HG03520 (cell line): ENCODE data around the gene ZNF76.

Source experiments
- ATAC-seq: cut with Tn5 transposase; IDR thresholded peaks from one replicate; pipeline ENCODE4 v1.9.1; 2021; ENCODE audit warnings: mild to moderate bottlenecking, moderate library complexity; ENCODE audit not compliant: unreplicated experiment

The ZNF76 gene

DNA sequence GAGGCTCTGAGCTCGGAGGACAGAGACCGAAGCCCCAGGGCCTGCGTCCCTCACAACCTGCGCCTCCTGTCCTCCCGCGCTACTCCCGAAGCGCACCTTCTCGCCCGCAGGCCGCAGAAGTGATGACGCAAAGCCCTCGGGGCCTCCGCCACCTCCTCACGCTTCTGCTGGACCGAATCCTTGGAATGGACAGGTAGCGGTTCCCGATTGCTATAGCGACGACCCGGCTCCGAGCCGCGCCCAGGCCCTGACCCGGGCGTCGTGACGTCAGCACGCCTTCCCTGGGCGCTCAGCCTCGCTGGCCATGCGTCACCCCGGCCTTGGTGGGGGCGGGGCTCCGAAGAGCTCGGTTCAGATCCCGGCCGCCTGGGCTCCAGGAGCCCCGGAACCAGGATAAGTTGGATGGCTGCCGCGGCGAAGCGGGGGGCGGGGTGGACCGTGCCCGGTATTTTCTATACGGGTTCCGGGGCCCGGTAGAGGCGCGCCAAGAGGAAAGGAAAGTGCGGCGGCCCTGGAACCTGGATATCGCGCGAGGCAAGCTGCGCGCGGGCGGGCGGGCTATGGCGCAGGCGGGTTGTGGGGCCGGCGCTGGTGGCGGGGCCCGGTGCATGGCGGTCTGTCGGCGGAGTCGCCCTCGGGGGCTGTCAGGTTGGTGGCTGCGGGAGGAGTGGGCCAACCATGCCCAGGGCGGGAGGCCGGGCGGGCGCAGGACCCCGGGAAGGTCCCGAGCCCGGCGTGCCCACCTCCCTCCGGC is at the start of gene ZNF76:
Gene ZNF76 (plus strand): TSS at position 542 of the 754 bp plus-strand sequence. CDS start 21,417 bp downstream, outside the sequence.
- ATAC-seq: peak; percentile 77

DNA sequence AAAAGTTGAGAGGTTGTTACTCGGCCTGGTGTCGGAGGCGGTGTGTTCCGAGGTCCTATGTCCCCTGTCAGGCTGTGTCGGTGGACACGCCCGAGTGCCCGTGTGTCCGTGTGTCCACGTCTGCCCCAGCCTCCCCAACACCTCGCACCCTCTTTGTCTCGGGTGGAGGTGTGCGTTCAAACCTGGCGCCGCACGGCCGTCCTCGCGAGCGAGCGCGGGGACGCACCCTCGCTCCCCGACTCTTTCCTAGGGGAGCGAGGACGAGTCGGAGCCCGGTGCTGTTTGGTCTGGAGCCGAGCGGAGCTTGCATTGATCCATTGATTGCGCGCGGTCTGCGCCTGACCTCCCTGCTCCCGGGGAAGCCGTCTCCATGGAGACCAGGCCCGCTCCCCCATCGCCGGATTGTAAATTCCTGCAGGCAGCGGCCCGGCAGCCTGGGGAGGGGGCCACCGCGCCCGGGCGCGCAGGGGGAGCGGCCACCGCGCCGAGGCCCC is 46.2 kb upstream of the ZNF76 start:
- ATAC-seq: no peak

DNA sequence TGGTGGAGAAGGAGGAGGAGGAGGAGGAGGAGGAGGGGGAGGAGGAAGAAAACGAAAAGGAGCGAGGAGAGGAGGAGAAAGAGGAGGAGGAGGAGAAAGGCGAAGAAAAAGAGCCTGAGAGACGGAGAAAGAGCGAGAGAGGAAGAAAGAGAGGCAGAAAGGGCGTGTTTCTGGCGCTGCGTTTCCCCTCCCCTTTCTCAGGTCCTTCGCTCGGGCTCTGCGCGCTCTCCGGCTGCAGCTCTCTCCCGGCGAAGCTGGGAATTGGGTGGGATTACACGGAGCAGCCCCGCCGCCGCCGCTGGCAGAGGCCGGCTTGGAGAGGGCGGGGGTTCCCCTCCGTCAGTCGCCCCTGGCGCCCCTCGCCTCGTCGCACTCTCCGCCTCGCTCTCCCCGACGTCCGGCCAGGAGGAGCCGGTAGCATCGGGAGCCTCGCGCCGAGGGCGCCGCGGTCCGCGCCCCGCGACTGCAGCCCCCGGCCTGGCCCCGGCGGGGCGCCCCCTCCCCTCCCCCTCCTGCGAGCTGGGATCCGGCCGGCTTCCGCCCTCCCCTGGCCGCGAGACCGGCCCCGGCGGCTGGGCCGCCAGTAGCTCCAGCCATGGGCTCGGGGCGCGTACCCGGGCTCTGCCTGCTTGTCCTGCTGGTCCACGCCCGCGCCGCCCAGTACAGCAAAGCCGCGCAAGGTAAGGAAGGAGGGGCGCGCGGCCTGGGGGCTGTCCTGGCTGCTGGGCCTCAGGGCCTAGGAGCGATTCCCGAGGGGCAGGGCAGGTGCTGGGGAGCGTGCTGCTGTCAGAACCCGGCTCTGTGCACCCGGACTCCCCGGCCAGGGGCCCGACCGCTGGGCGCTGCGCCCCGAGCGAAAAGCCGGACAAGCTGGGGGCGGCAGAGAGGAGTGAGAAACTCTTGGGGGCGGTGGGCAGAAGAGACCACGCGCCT is 45.4 kb upstream of the ZNF76 start, which contains the start of gene SCUBE3:
Gene SCUBE3 (plus strand): TSS at position 133 of the 933 bp plus-strand sequence. CDS start 463 bp downstream, at position 596.
- ATAC-seq: no peak

DNA sequence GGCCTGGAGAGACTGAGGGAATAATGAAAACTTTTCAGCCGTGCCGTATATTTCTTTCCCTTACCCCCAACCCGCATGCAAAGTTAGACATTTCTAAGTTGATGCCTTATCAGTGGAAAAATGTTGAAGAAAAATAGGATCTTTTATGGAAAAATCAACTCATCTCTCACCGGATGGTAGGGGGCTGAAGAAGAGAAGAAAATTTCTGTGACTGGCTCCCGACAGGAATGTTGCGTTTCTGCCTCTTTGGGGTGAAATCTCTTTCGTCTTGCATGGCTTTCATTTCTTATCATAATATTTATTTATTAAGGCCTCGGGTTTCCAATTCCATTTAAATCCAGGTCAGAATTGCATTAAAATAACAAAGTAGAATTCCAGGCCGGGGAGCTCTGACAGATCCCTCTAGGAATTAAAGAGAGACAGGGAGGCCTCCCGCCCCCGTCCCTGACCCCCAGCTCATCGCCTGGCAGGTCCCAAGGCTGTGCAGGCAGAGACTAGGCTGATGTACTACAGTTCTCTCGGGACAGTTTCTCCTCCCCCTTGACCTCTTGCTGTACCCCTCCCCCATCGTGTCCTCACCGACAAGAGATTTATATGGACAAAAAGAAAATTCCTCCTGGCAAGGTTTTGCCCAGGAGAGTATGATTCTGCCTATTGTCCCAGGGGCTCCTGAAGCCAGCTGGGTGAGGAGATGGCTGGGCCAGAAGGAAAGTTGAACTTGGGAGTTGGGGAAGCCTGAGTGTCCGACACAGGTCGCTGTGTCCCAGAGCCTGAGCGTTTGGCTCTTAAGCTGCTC is 44.5 kb upstream of the ZNF76 start:
- no peak for ATAC-seq

DNA sequence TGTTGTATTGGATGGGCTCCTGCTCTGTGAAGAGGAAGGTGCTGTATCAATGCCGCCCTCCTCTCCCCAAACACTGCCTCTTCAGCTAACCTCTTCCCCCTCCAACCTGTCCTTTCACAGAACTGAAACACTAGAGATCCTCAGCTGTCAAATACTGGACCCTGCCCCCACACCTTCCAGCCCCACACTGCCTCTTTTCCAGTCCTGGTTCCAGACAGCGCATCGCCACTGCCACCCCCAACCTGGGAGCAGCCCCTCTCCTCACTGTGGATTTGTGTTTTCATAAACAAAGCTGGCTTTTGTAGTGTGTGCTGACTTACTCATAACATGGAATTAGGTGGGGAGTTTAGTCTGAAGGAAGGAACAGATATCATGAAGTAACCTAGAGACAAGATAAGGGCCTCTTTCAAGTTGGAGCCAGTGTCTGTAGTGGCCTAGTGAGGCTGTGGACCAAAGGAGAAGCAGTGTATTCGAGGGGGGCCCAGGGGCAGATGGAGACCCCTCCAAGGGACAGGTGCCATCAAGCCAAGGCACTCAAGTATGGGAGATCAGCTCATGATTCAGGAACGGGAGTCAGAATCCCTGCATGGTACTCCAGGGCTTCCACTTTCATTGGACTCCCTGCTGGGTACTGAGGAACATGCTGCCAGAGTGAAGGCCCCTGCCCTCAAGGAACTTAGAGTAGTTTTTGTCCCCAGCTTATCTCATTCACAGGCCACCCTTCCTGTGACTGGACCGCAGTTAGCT is 43.7 kb upstream of the ZNF76 start:
- no peak for ATAC-seq

DNA sequence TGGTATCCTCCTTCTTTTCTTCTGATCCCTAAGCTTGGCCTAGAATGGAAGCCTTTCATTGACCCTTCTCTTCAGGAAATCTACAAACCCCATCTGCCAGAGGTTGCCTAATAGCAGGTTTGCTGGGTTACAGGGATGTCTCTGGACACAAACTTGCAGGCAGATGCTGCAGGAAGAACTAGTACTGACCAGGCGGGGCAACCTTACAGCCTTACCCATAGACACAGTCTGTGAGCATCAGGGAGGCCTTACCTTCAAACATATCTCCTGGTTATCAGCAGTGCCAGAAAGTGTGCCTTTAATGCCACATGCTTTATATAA is 43.2 kb upstream of the ZNF76 start:
- no peak for ATAC-seq

DNA sequence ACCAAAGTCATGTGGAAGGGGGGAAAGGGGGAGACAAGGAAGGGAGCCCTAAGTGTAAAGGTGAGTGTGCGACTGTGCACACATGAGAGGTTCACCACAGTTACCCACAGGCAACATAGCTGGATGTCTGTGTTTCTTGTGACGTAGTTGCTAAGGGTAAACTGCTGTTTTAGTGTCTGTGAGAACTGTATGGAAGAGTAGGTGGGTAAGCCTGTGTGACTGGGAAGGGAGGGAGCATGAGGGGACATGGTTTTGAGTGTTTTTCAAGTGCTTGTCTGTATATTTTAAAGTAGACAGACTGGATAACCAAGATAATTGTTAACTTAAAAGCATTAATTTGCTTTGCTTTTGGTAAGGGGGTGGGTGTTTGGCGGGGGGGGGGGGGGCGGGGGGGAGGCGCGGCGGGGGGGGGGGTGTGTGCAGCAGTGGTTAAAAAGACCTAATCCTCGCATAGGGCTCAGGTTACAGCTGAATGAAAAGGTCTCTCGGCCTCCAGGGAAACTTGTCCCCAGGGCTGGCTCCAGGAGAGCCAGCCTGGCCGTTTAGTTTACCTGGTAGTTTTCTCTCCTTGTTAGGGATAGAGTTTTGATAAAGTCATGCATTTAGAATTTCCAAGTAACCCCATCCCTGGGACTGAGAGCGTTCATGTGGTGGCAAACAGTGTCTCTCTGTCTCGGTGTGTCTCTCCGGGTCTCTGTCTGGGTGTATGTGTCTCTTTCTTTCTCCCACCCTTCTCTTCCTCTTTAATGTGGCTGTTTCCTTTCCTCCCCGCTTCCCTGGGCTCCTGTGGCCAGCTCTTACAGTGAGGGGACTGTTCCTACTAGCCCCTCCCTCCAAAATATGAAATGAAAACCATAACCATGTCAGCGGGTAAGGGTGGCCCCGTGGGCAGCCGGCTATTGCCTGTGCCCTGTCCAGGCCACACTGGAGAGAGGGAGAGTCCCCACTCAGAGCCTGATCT is 42.4 kb upstream of the ZNF76 start:
- ATAC-seq: no peak

DNA sequence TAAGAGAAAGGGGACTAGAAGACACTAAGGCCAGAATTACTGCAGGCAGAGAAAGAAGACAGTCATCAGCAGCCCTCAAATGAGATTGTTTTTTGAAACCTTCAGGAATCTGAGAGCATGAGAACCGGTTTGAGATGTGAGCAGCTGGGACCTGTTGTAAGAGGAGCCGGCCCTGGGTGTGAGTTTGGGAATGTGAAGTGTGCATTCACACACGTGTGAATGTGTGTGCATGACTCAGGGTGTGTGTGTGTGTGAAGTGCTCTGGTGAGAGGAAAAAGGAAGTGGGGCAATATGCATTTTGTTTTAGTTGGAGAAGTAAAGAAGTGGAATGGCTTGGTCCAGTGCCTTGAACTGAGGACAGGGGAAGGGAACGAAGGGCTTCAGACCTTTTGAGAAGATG is 41.5 kb upstream of the ZNF76 start:
- no peak for ATAC-seq

DNA sequence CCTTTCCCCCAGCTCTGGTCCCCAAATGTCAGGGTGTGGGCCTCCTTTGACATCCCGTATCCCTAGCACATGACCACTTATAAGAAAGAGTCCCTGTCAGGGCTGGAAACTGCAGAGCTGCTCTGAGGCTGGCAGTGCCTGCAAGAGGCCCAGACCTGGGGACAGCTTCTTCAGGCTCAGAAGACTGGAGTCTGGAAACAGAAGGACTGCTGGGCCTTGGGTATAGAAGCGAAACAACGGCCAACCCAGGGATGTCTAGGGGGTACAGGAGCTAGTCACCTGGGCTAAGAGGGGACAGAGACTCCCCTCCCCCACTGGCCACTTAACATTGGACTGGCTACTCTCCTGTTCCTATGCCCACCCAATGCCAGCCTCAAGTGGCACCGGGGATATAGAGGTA is 41.1 kb upstream of the ZNF76 start:
- no peak for ATAC-seq

DNA sequence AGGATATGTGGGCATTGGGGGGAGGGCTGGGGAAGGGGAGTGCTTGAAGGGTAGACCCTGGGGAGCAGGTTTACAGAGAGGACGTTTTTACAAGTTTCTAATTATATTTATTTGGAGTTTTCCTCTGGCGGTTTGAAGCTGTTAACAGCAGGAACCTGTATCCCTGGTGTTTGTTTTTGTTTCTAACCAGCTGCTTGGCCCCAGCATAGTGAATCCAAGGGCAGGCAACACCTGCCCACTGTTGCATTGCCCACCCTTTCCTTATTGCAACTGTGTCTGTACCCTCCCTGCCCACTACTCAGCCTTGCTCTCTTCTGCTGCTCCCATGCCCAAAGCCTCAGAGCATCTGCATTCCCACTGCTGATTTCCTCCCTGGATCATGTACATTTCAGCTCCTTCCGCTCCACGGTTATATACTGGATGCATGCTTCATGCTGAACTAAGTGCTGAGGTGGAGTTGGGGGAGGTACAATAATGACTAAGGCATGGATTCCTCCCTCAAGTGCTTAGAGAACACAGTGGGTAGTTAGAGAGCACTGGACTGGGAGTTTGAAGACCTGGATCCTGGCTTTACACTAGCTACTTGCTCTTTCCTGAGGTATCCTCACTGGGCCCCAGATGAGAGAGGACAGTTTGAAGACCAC is 39.7 kb upstream of the ZNF76 start:
- no peak for ATAC-seq

DNA sequence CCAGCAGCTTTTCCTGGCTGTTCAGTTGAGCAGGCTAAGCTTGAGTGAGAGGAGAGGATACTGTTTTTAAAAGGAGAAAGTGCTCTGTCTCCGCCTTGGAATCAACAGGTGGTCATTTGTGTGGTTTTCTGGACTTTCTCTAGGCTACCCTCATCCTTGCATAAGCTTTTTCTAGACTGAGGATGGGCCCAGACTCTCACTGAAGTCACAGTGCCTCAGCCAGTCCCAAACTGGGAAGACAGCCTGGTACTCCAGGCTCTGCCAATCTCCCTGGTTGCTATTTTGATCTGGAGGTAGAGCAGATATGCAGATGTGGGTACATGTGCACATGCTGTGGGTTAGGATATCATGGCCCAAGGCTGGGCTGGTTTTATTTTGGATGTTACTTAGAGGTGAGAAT is 38.8 kb upstream of the ZNF76 start:
- ATAC-seq: no peak

DNA sequence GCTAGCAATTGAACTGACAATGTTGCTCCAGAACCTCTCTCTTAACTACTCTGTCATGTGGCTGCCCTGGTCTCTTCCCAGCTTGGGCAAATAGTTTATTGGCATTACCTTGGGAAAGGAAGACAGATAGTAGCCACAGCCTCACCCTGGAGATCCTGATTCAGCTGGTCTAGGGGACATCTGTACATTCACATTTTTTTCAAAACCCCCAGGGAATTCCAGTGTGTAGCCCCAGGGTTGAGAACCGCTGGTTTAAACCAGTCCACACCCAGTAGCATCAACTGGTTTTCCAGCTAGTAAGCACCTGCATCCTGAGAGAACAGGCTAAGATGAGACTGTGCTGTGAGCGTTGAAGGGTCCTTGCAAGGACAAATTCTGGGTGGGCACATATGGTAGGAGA is 36.1 kb upstream of the ZNF76 start:
- no peak for ATAC-seq

DNA sequence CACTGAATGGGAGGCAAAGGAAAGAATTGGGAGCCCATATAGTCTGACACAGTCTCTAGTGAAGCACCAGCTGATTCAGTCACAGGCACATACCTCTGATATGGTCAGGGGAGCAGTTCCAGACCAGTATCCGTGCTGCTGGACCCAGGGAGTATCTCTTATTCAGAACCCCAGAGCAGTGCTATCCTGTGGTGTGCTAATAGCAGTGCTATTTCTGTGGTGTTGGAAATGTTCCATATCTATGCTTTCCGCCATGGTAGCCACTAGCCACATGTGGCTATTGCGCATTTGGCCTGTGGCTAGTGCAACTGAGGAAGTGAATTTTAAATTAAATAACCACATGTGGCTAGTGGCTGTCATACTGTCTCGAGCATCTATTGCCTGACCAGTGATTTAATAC is 34.8 kb upstream of the ZNF76 start:
- no peak for ATAC-seq

DNA sequence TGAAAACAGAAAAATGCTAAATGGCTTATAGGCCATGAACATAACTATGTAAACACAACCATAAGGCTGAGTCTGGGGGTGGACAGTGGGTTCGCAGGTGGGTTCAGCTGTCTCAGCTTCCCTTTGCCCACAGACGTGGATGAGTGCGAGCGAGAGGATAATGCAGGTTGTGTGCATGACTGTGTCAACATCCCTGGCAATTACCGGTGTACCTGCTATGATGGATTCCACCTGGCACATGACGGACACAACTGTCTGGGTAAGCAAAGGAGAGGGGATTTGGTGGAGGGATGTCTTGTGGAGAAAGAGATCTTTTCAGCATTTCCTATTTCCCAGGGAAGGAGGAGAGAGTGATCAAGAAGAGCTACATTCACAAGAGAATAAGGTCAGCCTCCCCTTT is 31.1 kb upstream of the ZNF76 start:
- ATAC-seq: no peak

DNA sequence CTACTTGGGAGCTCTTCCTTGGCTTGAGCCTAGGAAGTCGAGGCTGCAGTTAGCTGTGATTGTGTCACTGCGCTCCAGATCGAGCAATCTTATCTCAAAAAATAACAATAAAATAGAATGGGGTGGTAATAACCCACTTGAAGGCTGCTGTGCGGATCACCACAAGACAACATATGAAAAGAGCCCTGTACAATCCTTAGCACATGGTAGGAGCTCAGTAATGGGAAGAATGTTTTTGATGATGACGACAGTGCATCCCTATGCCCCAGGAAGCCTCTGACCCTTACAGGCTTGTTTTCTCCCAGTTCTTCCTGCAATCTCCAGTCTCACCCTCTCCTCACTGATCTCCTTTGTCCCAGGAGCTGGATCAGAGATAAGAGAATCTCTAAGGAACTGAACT is 30.2 kb upstream of the ZNF76 start:
- no peak for ATAC-seq

DNA sequence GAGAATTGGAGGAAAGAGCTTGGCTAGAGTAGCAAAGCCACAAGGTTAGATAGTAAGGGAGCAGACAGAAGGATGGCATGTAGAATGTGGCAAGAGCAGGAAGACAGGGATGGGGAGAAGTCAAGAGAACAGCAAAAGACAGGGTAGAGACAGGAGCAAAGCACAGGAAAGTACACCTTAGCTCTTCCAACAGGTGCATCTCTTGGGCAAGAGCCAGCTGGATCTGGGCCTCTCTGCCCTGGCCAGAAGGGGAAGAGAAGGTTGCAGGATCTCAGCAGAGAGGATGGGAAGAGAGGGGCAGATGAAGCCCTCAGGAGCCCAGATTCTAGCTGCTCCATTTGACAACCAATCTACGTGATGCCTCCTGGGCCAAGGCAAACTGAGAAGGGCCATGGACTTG is 29.0 kb upstream of the ZNF76 start:
- no peak for ATAC-seq

DNA sequence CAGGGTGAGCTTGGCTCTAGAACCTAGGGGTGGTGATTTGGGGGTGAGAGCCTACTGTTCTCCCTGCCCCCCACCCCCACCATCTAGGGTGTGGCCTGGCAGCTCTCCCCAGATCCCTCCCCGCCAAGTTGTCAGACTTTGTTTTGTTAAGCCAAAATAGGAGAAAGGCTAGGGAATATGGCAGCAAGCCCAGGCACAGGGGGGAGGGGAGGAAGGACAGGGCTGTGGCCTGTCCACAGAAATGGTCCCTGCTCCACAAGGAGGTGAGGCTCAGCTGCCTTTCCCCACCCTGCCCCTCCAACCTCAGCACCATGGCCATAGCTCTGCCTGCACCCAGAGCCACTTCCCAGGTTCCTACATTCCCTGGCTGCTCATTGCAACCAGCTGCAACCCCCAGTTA is 28.6 kb upstream of the ZNF76 start:
- ATAC-seq: no peak

DNA sequence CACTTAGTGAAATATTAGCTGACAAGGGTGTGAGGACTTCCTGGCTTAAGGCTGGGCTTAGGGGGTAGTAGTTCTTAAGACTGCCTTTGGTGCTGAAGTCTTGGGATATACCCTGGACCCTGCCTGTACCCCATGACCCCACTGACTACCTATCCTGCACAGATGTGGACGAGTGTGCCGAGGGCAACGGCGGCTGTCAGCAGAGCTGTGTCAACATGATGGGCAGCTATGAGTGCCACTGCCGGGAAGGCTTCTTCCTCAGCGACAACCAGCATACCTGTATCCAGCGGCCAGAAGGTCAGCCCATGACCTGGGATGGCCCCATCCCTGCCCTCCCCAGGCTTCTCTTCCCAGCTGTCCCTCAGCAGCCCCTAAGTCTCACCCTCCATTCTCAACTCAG is 28.0 kb upstream of the ZNF76 start:
- no peak for ATAC-seq

DNA sequence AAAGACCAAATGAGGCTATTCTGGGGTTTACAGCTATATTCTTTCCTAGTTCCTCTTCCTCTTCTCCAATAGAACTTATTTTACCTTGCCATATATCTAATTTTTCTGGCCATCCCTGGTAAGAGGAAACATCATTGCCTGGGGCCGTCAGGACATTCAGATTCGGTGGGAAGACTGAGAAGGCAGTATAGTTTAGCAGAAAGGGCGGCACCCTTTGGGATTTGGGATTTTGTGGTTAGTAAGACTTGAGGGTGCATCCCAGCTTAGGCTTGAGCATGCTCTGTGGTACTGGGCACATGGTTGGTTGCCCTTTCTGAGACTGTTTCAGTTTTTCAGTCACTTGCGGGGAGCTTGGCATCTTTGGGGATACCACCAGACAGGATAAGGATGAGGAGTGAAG is 24.6 kb upstream of the ZNF76 start:
- ATAC-seq: no peak
